A549 (cell line): ENCODE data around the gene TMC6.

Experiments
- BCL3 ChIP-seq: fragments of >200 bp; sonication (Bioruptor Twin); formaldehyde crosslinking; IDR thresholded peaks from 3 replicates; pipeline ENCODE4 v1.6.1; 2016
- CBX8 ChIP-seq: fragments of 200-600 bp; sonication (generic); IDR thresholded peaks from 2 replicates; pipeline ENCODE4 v1.6.1; 2016
- CTCF ChIP-seq: fragments of >200 bp; sonication (Bioruptor Twin); formaldehyde crosslinking; IDR thresholded peaks from 3 replicates; pipeline ENCODE4 v1.5.1; 2016
- EHMT2 ChIP-seq: fragments of 200-600 bp; sonication (generic); IDR thresholded peaks from 2 replicates; pipeline ENCODE4 v1.6.1; 2016; ENCODE audit warnings: antibody characterized with exemption, low read depth, mild to moderate bottlenecking, moderate library complexity
- ELK1 ChIP-seq: fragments of 150-350 bp; IDR thresholded peaks from 2 replicates; pipeline ENCODE4 v1.6.1; 2014; ENCODE audit warnings: low read depth, mild to moderate bottlenecking, low read length
- HMGXB4 ChIP-seq: fragments of 250-450 bp; sonication (Bioruptor Pico); IDR thresholded peaks from 2 replicates; pipeline ENCODE4 v1.5.0; 2021; ENCODE audit warnings: mild to moderate bottlenecking, moderate library complexity, borderline replicate concordance
- MAFK ChIP-seq: fragments of 450-650 bp; IDR thresholded peaks from 2 replicates; pipeline ENCODE4 v1.6.1; 2014; ENCODE audit not compliant: partially characterized antibody
- NR3C1 ChIP-seq: fragments of >200 bp; sonication (Bioruptor Twin); formaldehyde crosslinking; IDR thresholded peaks from 3 replicates; pipeline ENCODE4 v1.6.1; 2017
- POLR2A ChIP-seq: IDR thresholded peaks from 2 replicates; pipeline ENCODE4 v1.6.1; 2012; ENCODE audit warnings: mild to moderate bottlenecking, low read length
- USF2 ChIP-seq: fragments of 450-650 bp; IDR thresholded peaks from 2 replicates; pipeline ENCODE4 v1.6.1; 2014; ENCODE audit warnings: antibody characterized with exemption
- ZNF302 ChIP-seq: fragments of 250-450 bp; sonication (Bioruptor Pico); IDR thresholded peaks from 2 replicates; pipeline ENCODE4 v1.9.0; 2021; ENCODE audit warnings: inconsistent platforms, mild to moderate bottlenecking, moderate library complexity

- no peak for TF ChIP-seq CTCF
- TF ChIP-seq MAFK, result no peak
- no peak for TF ChIP-seq NR3C1
- TF ChIP-seq POLR2A, result no peak
- no peak for TF ChIP-seq CBX8
- TF ChIP-seq ELK1, result no peak
- no peak for TF ChIP-seq EHMT2
- no peak for TF ChIP-seq BCL3
- no peak for TF ChIP-seq HMGXB4
- no peak for TF ChIP-seq USF2
- no peak for TF ChIP-seq ZNF302 (CRISPR knock-in tag)
Measured at GRCh38 chr17:78126895-78127238, 1.7 kb downstream of the TMC6 start.
